ENCODE data around the gene PRKG1. TPM values are rescaled to one million over a fixed set of nuclear protein-coding genes. Genes with fewer than 3 reads are reported as not detected.
"Not testable (repeated sequence)": the region's sequence is repeated elsewhere in the genome, so short reads cannot be mapped to it uniquely, and the experiment has no call there.

The PRKG1 gene
- total and polyA plus RNA-seq, 2 experiments from 2014 or later = 10.7 to 21.8 TPM

DNA sequence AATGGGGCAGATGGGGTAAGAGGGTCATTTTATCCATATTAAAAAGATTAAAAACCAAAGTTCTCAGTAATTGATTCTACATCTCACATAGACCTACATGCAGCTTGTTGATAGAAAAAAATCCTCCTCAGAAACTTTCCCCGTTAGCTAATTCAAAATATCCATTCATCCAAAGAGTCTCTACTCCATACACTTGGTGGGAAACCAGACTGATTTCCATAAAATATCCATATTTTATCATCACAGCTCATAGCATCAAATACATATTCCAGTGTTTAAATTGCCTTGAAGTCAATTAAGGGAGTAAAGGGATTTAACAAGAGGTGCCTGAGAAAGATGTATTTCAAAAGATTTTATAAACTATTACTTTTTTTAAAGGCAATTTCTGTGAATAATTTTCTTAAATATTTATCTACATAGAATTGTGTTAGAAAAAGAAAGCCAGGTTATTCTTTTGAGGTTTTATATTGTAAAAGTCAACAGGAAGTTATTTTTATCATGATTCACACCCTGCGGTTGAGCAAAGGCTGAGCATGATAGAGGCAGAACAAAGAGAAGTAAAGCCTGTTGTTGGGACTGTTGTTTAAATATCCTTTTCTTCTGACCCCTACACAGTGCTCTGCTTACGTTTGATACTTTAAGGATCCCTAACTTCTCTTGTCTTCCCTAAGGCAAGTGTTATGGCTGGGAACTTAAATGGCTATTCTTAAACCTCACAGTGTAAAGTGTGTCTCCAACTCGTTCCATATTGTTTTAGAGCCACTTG lies 266.7 kb downstream of the PRKG1 start:
- H4K20me1 ChIP-seq (ENCODE audit: insufficient read depth) = no peaks in the 10 kb centered on the region
- no peak overlapping the region for H2AFZ ChIP-seq
- TF ChIP-seq EZH2 (IDR thresholded peaks at IDR 0.05; ENCODE audit: insufficient read depth, poor library complexity, severe bottlenecking) (no peak), EZH2phosphoT487 (IDR thresholded peaks at IDR 0.05; ENCODE audit: insufficient read depth, low read depth) (no peak)
- H3K27me3 ChIP-seq (replicated peaks; ENCODE audit: insufficient read depth) = no peaks in the 10 kb centered on the region
- H3K4me2 ChIP-seq (ENCODE audit: unreplicated experiment) = no peak overlapping the region
- no peaks in the 10 kb centered on the region for H3K36me3 ChIP-seq (ENCODE audit: low read depth)
- 87 to 88% methylated on average over 4 of the region's 4 CpGs for WGBS, 2 experiments (ENCODE audit: low coverage in 1 of 2, low lambda C conversion rate in 2 of 2, missing lambda C conversion rate in 2 of 2)
- H3K79me2 ChIP-seq (ENCODE audit: insufficient read depth) = no peaks in the 10 kb centered on the region
- H3K4me3 ChIP-seq = no peak overlapping the region
- no peak overlapping the region for H3K27ac ChIP-seq
- in situ Hi-C loops (cut with MboI) = no loop called here
- no peaks in the 10 kb centered on the region for H3K9me3 ChIP-seq (ENCODE audit: low read depth)
- no peaks in the 10 kb centered on the region for H3F3A ChIP-seq (ENCODE audit: insufficient read depth)
- H3K9ac ChIP-seq = no peak overlapping the region
- peak; percentile 10 for DNase-seq
- H3K9me2 ChIP-seq (ENCODE audit: insufficient read depth) = no peaks in the 10 kb centered on the region
- no peaks in the 10 kb centered on the region for H3K4me1 ChIP-seq (ENCODE audit: insufficient read depth)

- H3K9ac ChIP-seq; H3K27me3 ChIP-seq (replicated peaks; ENCODE audit: insufficient read depth); H3K4me2 ChIP-seq (ENCODE audit: unreplicated experiment); H3F3A ChIP-seq (ENCODE audit: insufficient read depth); H2AFZ ChIP-seq; H3K36me3 ChIP-seq (ENCODE audit: low read depth); in situ Hi-C loops (cut with MboI); H3K4me3 ChIP-seq; H4K20me1 ChIP-seq (ENCODE audit: insufficient read depth); H3K4me1 ChIP-seq (ENCODE audit: insufficient read depth); DNase-seq; H3K9me3 ChIP-seq (ENCODE audit: low read depth); H3K27ac ChIP-seq; H3K79me2 ChIP-seq (ENCODE audit: insufficient read depth); H3K9me2 ChIP-seq (ENCODE audit: insufficient read depth): not testable (repeated sequence)
- 98 to 100% methylated on average over 3 of the region's 3 CpGs for WGBS, 2 experiments (ENCODE audit: low coverage in 1 of 2, low lambda C conversion rate in 2 of 2, missing lambda C conversion rate in 2 of 2)
Measured at GRCh38 chr10:51341745-51342144, 267.5 kb downstream of the PRKG1 start.

- in situ Hi-C loops (cut with MboI) = no loop called here
- Histone ChIP-seq H3F3A (ENCODE audit: insufficient read depth) (no peaks in the 10 kb centered on the region), H3K79me2 (ENCODE audit: insufficient read depth) (no peaks in the 10 kb centered on the region), H3K9ac (no peak overlapping the region), H3K4me2 (ENCODE audit: unreplicated experiment) (no peak overlapping the region), H3K36me3 (ENCODE audit: low read depth) (no peaks in the 10 kb centered on the region), H3K9me2 (ENCODE audit: insufficient read depth) (no peaks in the 10 kb centered on the region), H3K27ac (no peak overlapping the region), H3K27me3 (replicated peaks; ENCODE audit: insufficient read depth) (no peaks in the 10 kb centered on the region), H3K4me1 (ENCODE audit: insufficient read depth) (no peaks in the 10 kb centered on the region), H2AFZ (no peak overlapping the region), H3K4me3 (no peak overlapping the region), H3K9me3 (ENCODE audit: low read depth) (no peaks in the 10 kb centered on the region), H4K20me1 (ENCODE audit: insufficient read depth) (no peaks in the 10 kb centered on the region)
- DNase-seq = no peak
- TF ChIP-seq EZH2 (IDR thresholded peaks at IDR 0.05; ENCODE audit: insufficient read depth, poor library complexity, severe bottlenecking) (no peak), EZH2phosphoT487 (IDR thresholded peaks at IDR 0.05; ENCODE audit: insufficient read depth, low read depth) (no peak)
- 97 to 100% methylated on average over 1 of the region's 1 CpG for WGBS, 2 experiments (ENCODE audit: low coverage in 1 of 2, low lambda C conversion rate in 2 of 2, missing lambda C conversion rate in 2 of 2)
Measured at GRCh38 chr10:51342381-51342780, 268.1 kb downstream of the PRKG1 start.

- Histone ChIP-seq H3K9ac (no peak overlapping the region), H3K27me3 (replicated peaks; ENCODE audit: insufficient read depth) (no peaks in the 10 kb centered on the region), H3K4me2 (ENCODE audit: unreplicated experiment) (no peak overlapping the region), H3K9me3 (ENCODE audit: low read depth) (no peaks in the 10 kb centered on the region), H3K4me1 (ENCODE audit: insufficient read depth) (no peaks in the 10 kb centered on the region), H3K9me2 (ENCODE audit: insufficient read depth) (no peaks in the 10 kb centered on the region), H3F3A (ENCODE audit: insufficient read depth) (no peaks in the 10 kb centered on the region), H4K20me1 (ENCODE audit: insufficient read depth) (no peaks in the 10 kb centered on the region), H3K4me3 (no peak overlapping the region), H3K36me3 (ENCODE audit: low read depth) (no peaks in the 10 kb centered on the region), H2AFZ (no peak overlapping the region), H3K27ac (no peak overlapping the region), H3K79me2 (ENCODE audit: insufficient read depth) (no peaks in the 10 kb centered on the region)
- TF ChIP-seq EZH2phosphoT487 (IDR thresholded peaks at IDR 0.05; ENCODE audit: insufficient read depth, low read depth) = no peak
- TF ChIP-seq EZH2 (IDR thresholded peaks at IDR 0.05; ENCODE audit: insufficient read depth, poor library complexity, severe bottlenecking) = no peak
- WGBS, 2 experiments (ENCODE audit: low coverage in 1 of 2, low lambda C conversion rate in 2 of 2, missing lambda C conversion rate in 2 of 2) = 91 to 98% methylated on average over 1 of the region's 1 CpG
- in situ Hi-C loops (cut with MboI) = no loop called here
- DNase-seq = no peak
Measured at GRCh38 chr10:51343391-51343790, 269.1 kb downstream of the PRKG1 start.

DNA sequence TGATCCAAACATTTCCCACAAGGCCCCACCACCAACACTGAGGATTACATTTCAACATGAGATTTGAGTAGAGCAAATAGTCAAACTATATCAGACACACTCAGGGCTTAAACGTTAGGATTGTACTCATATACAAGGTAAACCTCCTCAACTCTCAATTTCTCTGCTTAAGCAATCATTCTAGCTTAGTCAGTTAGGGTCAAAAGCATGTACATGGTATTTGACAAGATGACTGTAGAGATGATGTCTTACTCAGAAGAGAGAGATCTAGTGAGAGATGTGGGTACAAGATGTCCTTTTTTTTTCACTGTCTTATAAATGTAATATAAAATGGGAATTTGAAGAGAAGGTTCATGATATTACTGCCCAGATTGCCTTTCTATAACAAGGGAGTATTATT lies 270.1 kb downstream of the PRKG1 start:
- no peak overlapping the region for H3K4me2 ChIP-seq (ENCODE audit: unreplicated experiment)
- H3K9me3 ChIP-seq (ENCODE audit: low read depth) = no peaks in the 10 kb centered on the region
- H3F3A ChIP-seq (ENCODE audit: insufficient read depth) = no peaks in the 10 kb centered on the region
- no peak for DNase-seq
- no peaks in the 10 kb centered on the region for H3K9me2 ChIP-seq (ENCODE audit: insufficient read depth)
- no peak for TF ChIP-seq EZH2phosphoT487 (IDR thresholded peaks at IDR 0.05; ENCODE audit: insufficient read depth, low read depth)
- no peak for TF ChIP-seq EZH2 (IDR thresholded peaks at IDR 0.05; ENCODE audit: insufficient read depth, poor library complexity, severe bottlenecking)
- H3K27me3 ChIP-seq (replicated peaks; ENCODE audit: insufficient read depth) = no peaks in the 10 kb centered on the region
- H3K9ac ChIP-seq = no peak overlapping the region
- H3K79me2 ChIP-seq (ENCODE audit: insufficient read depth) = no peaks in the 10 kb centered on the region
- no peaks in the 10 kb centered on the region for H3K36me3 ChIP-seq (ENCODE audit: low read depth)
- no peaks in the 10 kb centered on the region for H4K20me1 ChIP-seq (ENCODE audit: insufficient read depth)
- WGBS, 2 experiments (ENCODE audit: low coverage in 1 of 2, low lambda C conversion rate in 2 of 2, missing lambda C conversion rate in 2 of 2) = 76 to 93% methylated on average over 1 of the region's 1 CpG
- no peak overlapping the region for H3K4me3 ChIP-seq
- no peaks in the 10 kb centered on the region for H3K4me1 ChIP-seq (ENCODE audit: insufficient read depth)
- in situ Hi-C loops (cut with MboI) = no loop called here
- no peak overlapping the region for H2AFZ ChIP-seq
- H3K27ac ChIP-seq = no peak overlapping the region

All from GM23248 (cell line).